Endothelial cell of umbilical vein (primary cell): ENCODE data around the gene FOXJ1. TPM values are rescaled to one million over a fixed set of nuclear protein-coding genes. Genes with fewer than 3 reads are reported as not detected.

Experiments
- BruUV-seq: library from RNA; stranded (reverse); fragments of 400-500 nt; replicated peaks from 2 replicates; lab custom pipeline; 2021; lab: Mats Ljungman, UMichigan
- CTCF ChIA-PET: fragments of 300-600, 350-600 bp; sonication (Branson Sonifier 250); formaldehyde crosslinking; loops from one replicate; lab custom pipeline; 2021; ENCODE audit warnings: antibody characterized with exemption, inconsistent platforms; lab: Charles Lee
- POLR2A ChIA-PET: fragments of 300-600, 350-600 bp; sonication (Branson Sonifier 250); formaldehyde crosslinking; loops from one replicate; lab custom pipeline; 2021; ENCODE audit warnings: antibody characterized with exemption, inconsistent platforms; lab: Charles Lee
- DNase-seq: peaks from one replicate; pipeline ENCODE4 v3.0.0-alpha.2; 2011; ENCODE audit warnings: low read depth, low spot score
- FAIRE-seq: peaks from 2 replicates; lab custom pipeline; 2011; peaks lifted over from hg19 to GRCh38; lab: Jason Lieb, UNC
- H2AFZ ChIP-seq: 2 replicates; pipeline ENCODE4 v1.6.0; 2012; ENCODE audit warnings: low read depth, low read length, control low read depth, inconsistent platforms
- H3K27ac ChIP-seq: 2 replicates; pipeline ENCODE4 v1.5.1; 2011; ENCODE audit warnings: low read depth, mild to moderate bottlenecking, control low read depth, low read length, moderate library complexity; ENCODE audit not compliant: insufficient read depth
- H3K27me3 ChIP-seq, 2 experiments: 2 replicates each; pipeline versions ENCODE4 v1.6.0 to v1.6.1; 2011; ENCODE audit warnings: low read length in 2 of 2, mixed read lengths in 1 of 2; ENCODE audit not compliant: control insufficient read depth in 2 of 2, insufficient read depth in 2 of 2
- H3K36me3 ChIP-seq, 2 experiments: 2 replicates in 1 of 2; 3 replicates in 1 of 2; pipeline ENCODE4 v1.5.1; 2011; ENCODE audit warnings: low read length in 2 of 2, mild to moderate bottlenecking in 1 of 2, moderate library complexity in 1 of 2; ENCODE audit not compliant: control insufficient read depth in 2 of 2, insufficient read depth in 2 of 2; ENCODE audit errors: extremely low read depth in 1 of 2
- H3K4me1 ChIP-seq: 3 replicates; pipeline ENCODE4 v1.5.1; 2011; ENCODE audit warnings: mild to moderate bottlenecking, low read length; ENCODE audit not compliant: control insufficient read depth, insufficient read depth; ENCODE audit errors: extremely low read depth
- H3K4me2 ChIP-seq: 2 replicates; pipeline ENCODE4 v1.6.1; 2011; ENCODE audit warnings: low read length, control low read depth, mixed read lengths; ENCODE audit not compliant: insufficient read depth
- H3K4me3 ChIP-seq, 3 experiments: fragments of 200-600 bp in 1 of 3; sonication (generic), shearing (Covaris generic) in 1 of 3; replicated peaks in 1 of 3; 2 replicates each; pipeline ENCODE4 v1.5.1; 2011 to 2016; ENCODE audit warnings: control low read depth in 3 of 3, low read length in 3 of 3, mild to moderate bottlenecking in 2 of 3, inconsistent platforms in 1 of 3, low read depth in 1 of 3, moderate library complexity in 1 of 3; ENCODE audit not compliant: insufficient read depth in 1 of 3
- H3K79me2 ChIP-seq: 2 replicates; pipeline ENCODE4 v1.6.0; 2012; ENCODE audit warnings: low read length, inconsistent platforms; ENCODE audit not compliant: control insufficient read depth, insufficient read depth
- H3K9ac ChIP-seq: replicated peaks from 2 replicates; pipeline ENCODE3; 2011; ENCODE audit warnings: low read length, control low read depth; ENCODE audit not compliant: insufficient read depth; ENCODE audit errors: extremely low read depth
- H3K9me1 ChIP-seq: replicated peaks from 3 replicates; pipeline ENCODE4 v1.6.0; 2011; ENCODE audit warnings: mild to moderate bottlenecking, low read length; ENCODE audit not compliant: control insufficient read depth, insufficient read depth; ENCODE audit errors: extremely low read depth
- H3K9me3 ChIP-seq: replicated peaks from 2 replicates; pipeline ENCODE4 v1.5.1; 2012; ENCODE audit warnings: low read length, inconsistent platforms; ENCODE audit not compliant: control insufficient read depth, insufficient read depth
- H4K20me1 ChIP-seq: replicated peaks from 2 replicates; pipeline ENCODE3; 2011; ENCODE audit warnings: mild to moderate bottlenecking, low read length; ENCODE audit not compliant: control insufficient read depth, insufficient read depth; ENCODE audit errors: extremely low read depth
- FOS ChIP-seq: IDR thresholded peaks from 2 replicates; pipeline ENCODE4 v1.6.1; 2011; ENCODE audit warnings: mild to moderate bottlenecking, low read length, moderate library complexity, borderline replicate concordance; ENCODE audit not compliant: insufficient read depth
- POLR2A ChIP-seq: IDR thresholded peaks from 2 replicates; pipeline ENCODE4 v1.6.1; 2012; ENCODE audit warnings: low read depth, mild to moderate bottlenecking, control low read depth, low read length
- POLR2AphosphoS5 ChIP-seq: IDR thresholded peaks from 2 replicates; pipeline ENCODE4 v1.6.1; 2012; ENCODE audit warnings: low read depth, mild to moderate bottlenecking, control low read depth, low read length, moderate library complexity; ENCODE audit not compliant: insufficient read depth
- dilution Hi-C: fragments of 300-500 bp; cut with MboI; formaldehyde crosslinking; loops from one replicate; pipeline ENCODE4 v1.15.0; 2019; ENCODE audit warnings: low sequenced_read_pairs; ENCODE audit not compliant: extremely low pct_ligation_motif_present
- intact Hi-C: fragments of 100-400 bp; cut with micrococcal nuclease; formaldehyde crosslinking; loops from one replicate; pipeline ENCODE4 v1.10.0; 2022
- polyA plus RNA-seq, 4 experiments: library from polyadenylated mRNA; depleted of rRNA in 3 of 4; stranded (reverse) in 3 of 4; unstranded in 1 of 4; fragments of >200 nt; gene quantifications; 2 replicates each; pipeline versions ENCODE4 v1.2.1 to v1.2.3, GENCODE V29; 2011 to 2012; ENCODE audit warnings: missing spikeins in 1 of 4
- total RNA-seq: library from RNA; stranded (reverse); gene quantifications from 2 replicates; pipeline ENCODE4 v1.2.3, GENCODE V29; 2021

Gene FOXJ1
- total and polyA plus RNA-seq, 2 donors (not counting 3 experiments of a cell fraction or from before 2014, with no cell fraction given) = not detected

- BruUV-seq = no TSS peak
- TF ChIP-seq FOS = no peak
- TF ChIP-seq POLR2AphosphoS5 = no peak
- no peak overlapping the region for H3K9ac ChIP-seq
- DNase-seq = no peak
- H2AFZ ChIP-seq = no peak overlapping the region
- CTCF ChIA-PET = interaction anchor here (0.8 to 2.2 kb wide), 4 partner anchors 11 to 119 kb away, joined by 3 to 7 read pairs (median 4); no protein-coding TSS in a partner anchor
- H3K4me3 ChIP-seq = no peak overlapping the region
- H3K79me2 ChIP-seq = no peaks in the 10 kb centered on the region
- H3K9me3 ChIP-seq = no peaks in the 10 kb centered on the region
- POLR2A ChIA-PET = no interaction called here
- H3K4me2 ChIP-seq = no peak overlapping the region
- H3K9me1 ChIP-seq = no peaks in the 10 kb centered on the region
- no peaks in the 10 kb centered on the region for H4K20me1 ChIP-seq
- no peak for FAIRE-seq
- no peaks in the 10 kb centered on the region for H3K4me1 ChIP-seq
- intact Hi-C loops (no loop called here), dilution Hi-C loops (no loop called here)
- peaks cover 12 to 18% of the 10 kb centered on the region in 2 experiments for H3K27me3 ChIP-seq
- H3K27ac ChIP-seq = no peak overlapping the region
- no peaks in the 10 kb centered on the region for H3K36me3 ChIP-seq
These were observed 20.0 kb upstream of the FOXJ1 start for GRCh38 chr17:76160896-76161528.

- DNase-seq (no peak), FAIRE-seq (no peak)
- Histone ChIP-seq H3K27me3 (peaks cover 14 to 20% of the 10 kb centered on the region in 2 experiments), H3K9me1 (no peaks in the 10 kb centered on the region), H3K4me2 (no peak overlapping the region), H3K36me3 (no peaks in the 10 kb centered on the region), H4K20me1 (no peaks in the 10 kb centered on the region), H3K9ac (no peak overlapping the region), H3K4me3 (no peak overlapping the region), H3K79me2 (no peaks in the 10 kb centered on the region), H2AFZ (no peak overlapping the region), H3K27ac (no peak overlapping the region), H3K4me1 (no peaks in the 10 kb centered on the region), H3K9me3 (no peaks in the 10 kb centered on the region)
- CTCF ChIA-PET = interaction anchor here (1.2 kb wide), 1 partner anchor 26 kb away, joined by 3 read pairs; no protein-coding TSS in a partner anchor
- POLR2A ChIA-PET = no interaction called here
- TF ChIP-seq POLR2A (no peak), FOS (no peak)
- dilution Hi-C loops (no loop called here), intact Hi-C loops (no loop called here)
- BruUV-seq = no TSS peak
These were observed 18.1 kb upstream of the FOXJ1 start for GRCh38 chr17:76159157-76159556.
